ENCODE data around the gene RNF151. TPM values are rescaled to one million over a fixed set of nuclear protein-coding genes. Genes with fewer than 3 reads are reported as not detected.

The RNF151 gene
- total RNA-seq, 6 experiments from 2014 or later: not detected

DNA sequence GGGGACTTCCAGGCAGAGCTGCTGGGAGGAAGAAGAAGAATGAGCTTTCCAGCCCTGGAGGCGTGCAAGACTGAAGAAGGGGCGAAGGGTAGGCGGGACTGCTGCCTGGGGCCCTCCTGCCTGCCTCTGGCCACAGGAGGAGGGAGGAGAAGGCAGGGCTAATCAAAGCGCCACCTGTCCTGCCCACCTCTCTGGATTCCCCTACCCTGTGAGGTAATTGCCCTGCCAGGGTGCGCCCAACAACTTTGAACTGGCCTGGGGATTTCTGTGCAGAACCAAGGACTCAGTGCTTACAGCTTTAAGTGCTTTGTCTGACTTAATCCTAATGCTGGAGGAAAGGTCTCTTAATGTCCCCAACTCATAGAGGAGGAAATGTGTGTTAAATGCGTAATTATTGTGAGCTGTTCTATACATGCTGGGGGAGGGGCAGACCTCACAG lies 14.8 kb downstream of the RNF151 start, which contains the start of gene NOXO1:
NOXO1 (minus strand) TSS at position 72 of the 439 bp plus-strand sequence. CDS start 290 bp downstream, outside the sequence.
- peaks cover 0 to 18% (median 8%) of the 10 kb centered on the region in 4 donors for H3K4me1 ChIP-seq
- intact Hi-C loops (cut with DNase I): no loop called here
- 45% methylated on average over 2 of the region's 6 CpGs for WGBS (ENCODE audit: insufficient coverage, low coverage, low lambda C conversion rate, missing lambda C conversion rate)
- H3K9me3 ChIP-seq: no peaks in the 10 kb centered on the region
- ATAC-seq (no peak), DNase-seq (no peak)
- TF ChIP-seq POLR2A (IDR thresholded peaks at IDR 0.05): no peak
- TF ChIP-seq, protein P1, sequence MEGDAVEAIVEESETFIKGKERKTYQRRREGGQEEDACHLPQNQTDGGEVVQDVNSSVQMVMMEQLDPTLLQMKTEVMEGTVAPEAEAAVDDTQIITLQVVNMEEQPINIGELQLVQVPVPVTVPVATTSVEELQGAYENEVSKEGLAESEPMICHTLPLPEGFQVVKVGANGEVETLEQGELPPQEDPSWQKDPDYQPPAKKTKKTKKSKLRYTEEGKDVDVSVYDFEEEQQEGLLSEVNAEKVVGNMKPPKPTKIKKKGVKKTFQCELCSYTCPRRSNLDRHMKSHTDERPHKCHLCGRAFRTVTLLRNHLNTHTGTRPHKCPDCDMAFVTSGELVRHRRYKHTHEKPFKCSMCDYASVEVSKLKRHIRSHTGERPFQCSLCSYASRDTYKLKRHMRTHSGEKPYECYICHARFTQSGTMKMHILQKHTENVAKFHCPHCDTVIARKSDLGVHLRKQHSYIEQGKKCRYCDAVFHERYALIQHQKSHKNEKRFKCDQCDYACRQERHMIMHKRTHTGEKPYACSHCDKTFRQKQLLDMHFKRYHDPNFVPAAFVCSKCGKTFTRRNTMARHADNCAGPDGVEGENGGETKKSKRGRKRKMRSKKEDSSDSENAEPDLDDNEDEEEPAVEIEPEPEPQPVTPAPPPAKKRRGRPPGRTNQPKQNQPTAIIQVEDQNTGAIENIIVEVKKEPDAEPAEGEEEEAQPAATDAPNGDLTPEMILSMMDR (IDR thresholded peaks at IDR 0.05): no peak
- peaks cover 0 to 29% (median 3%) of the 10 kb centered on the region in 4 donors for H3K36me3 ChIP-seq
- no peaks in the 10 kb centered on the region for H3K27me3 ChIP-seq
- H3K27ac ChIP-seq: no peak within 1 kb of the TSS
- H3K4me3 ChIP-seq: no peak within 1 kb of the TSS

DNA sequence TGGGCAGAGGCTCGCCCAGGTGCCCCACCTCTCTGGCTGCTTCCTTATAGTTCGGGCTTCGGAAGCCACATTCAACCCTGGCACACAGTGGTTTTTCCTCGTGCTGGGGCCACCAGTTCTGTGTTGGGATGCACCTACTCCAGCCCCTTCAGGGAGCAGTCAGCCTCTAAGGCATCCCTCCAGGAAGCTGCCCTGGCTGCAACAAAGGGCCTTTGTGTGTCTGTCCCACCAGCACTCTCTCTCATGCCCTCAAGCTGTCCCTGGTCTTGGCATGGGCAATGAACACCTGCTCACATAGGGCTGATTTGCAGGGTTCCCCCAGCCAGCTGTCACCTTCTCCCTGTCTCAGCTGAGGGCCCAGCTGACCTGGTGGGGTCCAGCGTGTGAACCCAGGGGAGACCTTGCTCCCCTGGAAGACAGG lies 15.4 kb downstream of the RNF151 start:
- intact Hi-C loops (cut with DNase I): no loop called here
- ATAC-seq (no peak), DNase-seq (no peak)
- Histone ChIP-seq H3K4me1 (peaks cover 0 to 18% (median 8%) of the 10 kb centered on the region in 4 donors), H3K9me3 (no peaks in the 10 kb centered on the region), H3K27me3 (no peaks in the 10 kb centered on the region), H3K27ac (no peak overlapping the region), H3K4me3 (no peak overlapping the region), H3K36me3 (peaks cover 0 to 26% (median 0%) of the 10 kb centered on the region in 4 donors)
- TF ChIP-seq POLR2A (IDR thresholded peaks at IDR 0.05): no peak
- TF ChIP-seq, protein P1 (IDR thresholded peaks at IDR 0.05): no peak
- 80% methylated on average over 1 of the region's 5 CpGs for WGBS (ENCODE audit: insufficient coverage, low coverage, low lambda C conversion rate, missing lambda C conversion rate)

DNA sequence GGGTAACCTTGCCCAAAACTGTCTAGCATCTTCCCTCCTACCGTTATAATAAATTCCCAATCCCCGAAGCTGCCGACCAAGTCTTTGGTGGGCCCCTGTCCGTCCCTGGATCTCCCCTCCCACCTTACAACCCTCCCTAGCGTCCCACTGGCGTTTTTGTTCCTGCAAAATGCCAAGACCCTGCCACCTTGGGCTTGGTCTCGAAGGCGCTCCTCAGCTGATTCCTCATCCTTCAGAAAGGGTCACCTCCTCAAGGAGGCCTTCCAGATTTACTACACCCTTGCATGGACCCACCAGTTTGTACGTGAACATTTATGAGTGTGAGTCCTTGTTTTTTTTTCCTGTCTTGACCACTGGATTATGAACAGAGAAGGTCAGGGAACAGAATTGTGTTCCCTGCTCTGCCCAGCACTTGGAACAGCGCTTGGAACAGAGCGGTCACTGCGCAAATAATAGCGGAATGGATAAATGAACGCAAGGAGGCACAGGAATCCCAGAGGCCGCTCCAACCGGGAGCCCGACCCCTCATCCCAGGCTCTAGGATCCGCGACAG lies 16.4 kb downstream of the RNF151 start:
- Histone ChIP-seq H3K4me1 (peaks cover 0 to 18% (median 8%) of the 10 kb centered on the region in 4 donors), H3K27ac (peak overlapping the region; percentile 39 to 78 (median 53)), H3K4me3 (peak overlapping the region; percentile 75 to 98 (median 91)), H3K9me3 (no peaks in the 10 kb centered on the region), H3K27me3 (no peaks in the 10 kb centered on the region), H3K36me3 (peaks cover 0 to 17% (median 0%) of the 10 kb centered on the region in 4 donors)
- intact Hi-C loops (cut with DNase I): no loop called here
- ATAC-seq (no peak), DNase-seq (no peak)
- TF ChIP-seq, protein P1 (IDR thresholded peaks at IDR 0.05): no peak
- no peak for TF ChIP-seq POLR2A (IDR thresholded peaks at IDR 0.05)
- WGBS (ENCODE audit: insufficient coverage, low coverage, low lambda C conversion rate, missing lambda C conversion rate): 26% methylated on average over 14 of the region's 19 CpGs

DNA sequence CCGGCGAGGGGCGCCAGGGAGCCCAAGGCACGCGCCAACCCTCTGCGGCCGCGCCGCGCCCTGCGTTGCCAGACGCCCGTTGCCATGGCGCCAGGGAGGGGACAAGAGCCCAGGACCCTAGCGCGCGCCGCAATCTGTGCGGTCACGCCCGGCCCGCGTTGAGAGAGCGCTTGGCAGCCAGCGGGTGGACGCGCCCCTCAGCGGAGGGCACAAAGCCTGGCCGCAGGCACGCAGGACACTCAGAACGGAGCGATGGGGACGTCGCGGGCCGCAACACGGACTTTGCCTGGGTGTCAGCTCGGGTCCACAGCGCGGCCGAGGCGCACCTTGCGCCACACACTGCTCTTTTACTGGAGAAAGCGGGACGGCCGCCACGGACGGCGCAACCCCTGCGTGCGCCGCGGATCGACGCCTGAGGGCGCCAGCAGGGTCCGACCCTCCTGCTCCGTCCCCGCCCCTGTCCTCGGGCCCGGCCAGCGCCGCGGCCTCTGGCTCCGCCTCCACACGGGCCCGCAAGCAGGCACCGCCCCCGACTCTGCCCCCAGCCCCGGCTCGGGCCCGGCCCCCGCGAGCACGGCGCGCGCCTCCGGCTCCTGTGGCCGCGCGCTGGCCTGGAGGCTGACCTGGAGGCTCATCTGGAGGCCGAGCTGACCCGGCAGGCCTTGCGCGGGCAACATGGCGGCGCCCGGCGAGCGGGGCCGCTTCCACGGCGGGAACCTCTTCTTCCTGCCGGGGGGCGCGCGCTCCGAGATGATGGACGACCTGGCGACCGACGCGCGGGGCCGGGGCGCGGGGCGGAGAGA lies 17.1 kb downstream of the RNF151 start, which contains the start of gene GFER:
GFER (plus strand) TSS at position 650 of the 803 bp plus-strand sequence; CDS start at position 676, 26 bp downstream.
- ATAC-seq (peak; percentile 87 to 96 (median 92)), DNase-seq (peak; percentile 94 to 97 (median 96))
- TF ChIP-seq, protein P1 (IDR thresholded peaks at IDR 0.05): peak; percentile 12 to 69 (median 50)
- peak; percentile 78 for TF ChIP-seq POLR2A (IDR thresholded peaks at IDR 0.05)
- H3K27me3 ChIP-seq: no peaks in the 10 kb centered on the region
- H3K4me3 ChIP-seq: peak within 1 kb of the TSS; percentile 75 to 98 (median 91)
- peaks cover 0 to 18% (median 8%) of the 10 kb centered on the region in 4 donors for H3K4me1 ChIP-seq
- H3K36me3 ChIP-seq: peaks cover 0 to 13% (median 0%) of the 10 kb centered on the region in 4 donors
- no peaks in the 10 kb centered on the region for H3K9me3 ChIP-seq
- H3K27ac ChIP-seq: peak within 1 kb of the TSS; percentile 72 to 79 (median 78)
- WGBS (ENCODE audit: insufficient coverage, low coverage, low lambda C conversion rate, missing lambda C conversion rate): no CpG with 5 or more reads among the region's 109 CpGs
- intact Hi-C loops (cut with DNase I): no loop called here

Measured in right lobe of liver (tissue), 6 donors.